Limb (tissue), 2 donors: Measurements from ENCODE around the gene OCIAD2.
"Not testable (repeated sequence)": the region's sequence is repeated elsewhere in the genome, so short reads cannot be mapped to it uniquely, and the experiment has no call there.

Source experiments
- DNase-seq, 2 donors: peaks; one replicate each; pipeline ENCODE4 v3.0.0-alpha.2; 2016; ENCODE audit errors: extremely low spot score in 2 of 2

OCIAD2 gene

GRCh38 chr4:48907706-48908477 lies 1.3 kb upstream of the OCIAD2 start:
- no peak for DNase-seq

GRCh38 chr4:48905363-48906015 lies 1.1 kb downstream of the OCIAD2 start:
- no peak for DNase-seq

- DNase-seq = no peak
Observed at GRCh38 chr4:48904541-48905142, 1.9 kb downstream of the OCIAD2 start.

- no peak for DNase-seq
Observed at GRCh38 chr4:48904101-48904500, 2.5 kb downstream of the OCIAD2 start.

- no peak for DNase-seq
Observed at GRCh38 chr4:48902266-48902665, 4.3 kb downstream of the OCIAD2 start.

GRCh38 chr4:48901196-48901595 lies 5.4 kb downstream of the OCIAD2 start:
- no peak for DNase-seq

- no peak for DNase-seq
Observed at GRCh38 chr4:48899950-48900349, 6.6 kb downstream of the OCIAD2 start.

- DNase-seq = no peak
Observed at GRCh38 chr4:48899432-48899749, 7.2 kb downstream of the OCIAD2 start.

GRCh38 chr4:48898733-48899431 lies 7.7 kb downstream of the OCIAD2 start:
- DNase-seq = no peak

GRCh38 chr4:48896845-48897244 lies 9.7 kb downstream of the OCIAD2 start:
- no peak for DNase-seq

- DNase-seq = no peak
Observed at GRCh38 chr4:48891028-48891619, 15.4 kb downstream of the OCIAD2 start.

GRCh38 chr4:48889750-48890149 lies 16.8 kb downstream of the OCIAD2 start:
- not testable (repeated sequence) for DNase-seq

- not testable (repeated sequence) for DNase-seq
Observed at GRCh38 chr4:48881646-48882045, 24.9 kb downstream of the OCIAD2 start.

- no peak for DNase-seq
Observed at GRCh38 chr4:48879561-48880442, 26.8 kb downstream of the OCIAD2 start.

GRCh38 chr4:48877827-48878535 lies 28.6 kb downstream of the OCIAD2 start:
- no peak for DNase-seq

- DNase-seq = not testable (repeated sequence)
Observed at GRCh38 chr4:48864696-48865095, 41.9 kb downstream of the OCIAD2 start.

GRCh38 chr4:48863728-48864127 lies 42.8 kb downstream of the OCIAD2 start:
- no peak for DNase-seq

GRCh38 chr4:48862661-48863060 lies 43.9 kb downstream of the OCIAD2 start:
- no peak for DNase-seq

- DNase-seq = no peak
Observed at GRCh38 chr4:48862038-48862437, 44.5 kb downstream of the OCIAD2 start.

- DNase-seq = no peak
Observed at GRCh38 chr4:48858130-48858529, 48.4 kb downstream of the OCIAD2 start.
